ENCODE data around the gene RPL27A.

- TF ChIP-seq POLR2A (IDR thresholded peaks at IDR 0.05) (no peak), CTCF (IDR thresholded peaks at IDR 0.05) (no peak), EP300 (IDR thresholded peaks at IDR 0.05) (peak in 1 of 2 donors; percentile 11)
Observed at GRCh38 chr11:8707541-8708191, 25.1 kb downstream of the RPL27A start.
